Stimulated activated CD8-positive, alpha-beta memory T cell treated with anti-CD3 and anti-CD28 coated beads, Interleukin-15, amount 100 ng/mL, for 1 hour (primary cell): Measurements from ENCODE around the gene CARMIL1.

Source experiments
- DNase-seq: peaks from one replicate; pipeline ENCODE4 v3.0.0-alpha.2; 2020; ENCODE audit warnings: low read depth

Gene CARMIL1

DNA sequence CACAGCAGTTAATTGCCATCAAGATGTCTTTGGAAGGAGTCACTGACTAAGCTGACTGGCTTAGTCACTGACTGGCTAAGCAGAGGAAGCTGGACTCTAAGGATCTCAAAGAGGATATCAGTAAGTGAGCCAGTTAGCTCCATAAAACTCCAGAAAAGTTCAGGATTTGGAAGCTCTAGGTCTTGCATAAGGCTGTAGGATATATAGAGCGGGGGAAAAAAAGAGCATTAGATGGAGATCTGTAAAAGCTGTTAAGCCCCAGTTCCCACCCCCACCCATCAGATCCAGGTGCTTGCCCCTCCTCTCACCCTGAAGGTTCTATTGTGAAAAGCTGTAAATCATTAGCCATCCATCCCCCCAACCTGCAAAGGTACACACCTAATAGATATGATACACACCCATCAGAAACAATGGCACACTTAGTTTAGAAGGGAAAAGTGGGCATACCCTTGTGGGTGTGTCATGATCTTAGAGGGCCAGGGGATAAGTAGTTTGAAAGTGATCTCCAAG lies 32.2 kb downstream of the CARMIL1 start:
- no peak for DNase-seq

DNA sequence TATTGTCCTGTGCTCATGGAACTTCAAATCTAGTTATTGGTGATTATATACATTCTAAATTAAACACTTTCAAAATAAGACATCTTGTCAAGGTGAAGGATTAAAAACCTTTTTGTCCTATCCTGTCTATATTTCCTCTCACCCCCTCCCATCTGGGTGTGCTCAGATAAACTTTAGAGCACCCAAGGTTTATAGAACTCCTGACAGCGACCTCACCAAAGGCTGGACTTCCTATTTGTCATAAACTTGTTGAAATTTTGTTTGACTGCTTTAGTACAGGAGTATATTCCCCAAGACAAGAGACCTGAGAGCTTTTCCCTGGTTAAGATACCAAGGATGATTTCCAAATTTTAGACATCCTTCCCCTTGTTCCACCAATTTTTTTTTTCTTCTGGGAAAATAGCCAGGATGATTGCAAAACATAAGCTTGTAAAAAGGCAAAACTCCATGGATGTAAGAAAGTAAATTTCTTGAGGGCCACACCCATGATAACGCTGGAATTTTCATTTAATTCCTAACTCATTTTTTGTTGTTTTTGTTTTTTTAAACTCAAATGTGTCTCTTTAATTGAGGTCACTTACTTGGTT lies 33.0 kb downstream of the CARMIL1 start:
- DNase-seq: no peak

DNA sequence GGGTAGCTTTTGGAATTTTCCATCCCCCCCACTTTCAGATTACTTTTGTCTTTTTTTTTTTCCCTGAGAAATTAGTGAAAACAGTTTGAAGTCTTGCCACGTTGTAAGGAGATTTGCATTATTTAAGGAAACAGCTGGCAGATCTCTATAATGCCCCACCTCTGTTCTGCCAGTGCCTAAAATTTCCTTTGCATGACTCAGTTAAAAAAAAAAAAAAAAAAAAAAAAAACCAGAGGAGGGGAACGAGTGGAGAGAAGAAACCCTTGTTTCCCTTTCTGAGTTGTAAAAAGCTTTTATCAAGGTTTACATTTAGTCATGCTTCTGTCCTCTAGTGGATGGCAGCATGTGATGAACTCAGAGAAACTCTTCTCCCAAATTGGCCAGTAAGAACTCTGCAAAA lies 33.5 kb downstream of the CARMIL1 start:
- no peak for DNase-seq

DNA sequence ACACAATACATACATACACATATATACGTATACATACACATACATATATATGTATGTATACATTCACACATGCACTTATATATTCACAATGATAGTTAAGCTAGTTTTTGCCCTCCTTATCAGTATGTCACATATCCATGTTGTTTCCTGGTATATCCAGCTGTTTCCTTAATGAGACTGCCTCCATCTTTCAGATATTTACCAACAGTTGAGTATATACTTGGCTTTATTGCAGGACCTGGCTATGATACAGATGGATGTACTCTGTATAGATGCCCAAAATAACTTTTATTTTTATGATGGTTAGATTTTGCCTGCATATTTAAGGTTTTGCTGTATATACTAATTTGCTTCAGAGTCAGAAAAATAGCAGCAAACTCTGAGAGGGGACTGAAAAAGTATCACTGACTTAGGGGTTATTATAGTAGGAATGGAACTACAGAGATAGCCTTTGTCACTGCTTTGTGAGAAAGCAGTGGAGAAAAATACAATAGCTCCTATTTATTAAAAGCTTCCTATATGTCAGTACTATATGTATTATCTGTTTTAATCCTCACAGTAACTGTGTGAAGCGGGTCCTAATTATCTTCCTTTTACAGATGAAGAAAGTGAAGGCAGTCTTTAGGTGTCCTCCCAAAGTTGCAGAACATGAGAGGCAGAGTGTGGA lies 35.5 kb downstream of the CARMIL1 start:
- no peak for DNase-seq

DNA sequence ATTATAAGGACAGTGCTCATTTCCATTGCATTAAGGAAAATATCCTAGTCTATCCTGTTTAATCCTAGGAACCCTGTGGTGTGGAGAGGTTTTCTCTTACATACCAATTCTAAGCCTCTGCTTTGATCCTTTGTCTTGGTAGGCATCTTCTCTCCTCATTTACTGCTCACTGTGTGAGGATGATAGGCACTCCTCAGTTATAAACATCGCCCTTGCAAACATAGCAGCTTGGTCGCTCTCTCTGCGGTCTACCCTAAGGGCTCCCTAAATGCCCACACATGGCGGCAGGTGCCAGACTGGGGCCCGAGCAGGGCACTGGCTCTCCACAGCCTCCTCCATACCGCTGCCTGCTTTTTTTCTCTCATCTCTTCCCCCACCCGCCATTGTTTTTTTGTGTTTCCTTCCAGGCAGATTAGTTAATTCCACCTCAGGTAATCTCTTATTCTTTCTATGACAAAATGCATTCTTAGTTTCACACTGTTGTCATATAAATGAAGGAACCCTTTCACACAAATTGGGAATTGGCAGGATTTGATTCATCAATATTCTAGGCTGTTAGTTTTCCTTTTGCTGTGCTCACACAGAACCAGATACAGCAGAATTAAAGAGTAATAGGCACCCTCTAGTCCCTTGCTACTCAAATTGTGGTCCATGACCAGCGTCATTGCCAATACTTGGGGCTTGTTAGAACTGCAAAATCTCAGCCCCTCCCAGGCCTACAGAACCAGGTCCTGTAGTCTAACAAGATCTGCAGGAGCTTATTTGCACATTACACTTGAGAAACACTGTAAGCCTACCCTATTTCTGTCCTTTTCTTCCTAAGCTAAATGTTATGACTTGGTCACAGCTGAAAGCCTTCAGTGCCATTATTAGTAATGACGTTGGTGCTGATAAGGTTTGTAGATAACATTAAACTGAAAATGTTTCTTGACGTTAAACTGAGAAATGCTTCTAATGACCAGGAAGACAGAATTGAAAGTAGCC lies 36.3 kb downstream of the CARMIL1 start:
- DNase-seq: no peak

DNA sequence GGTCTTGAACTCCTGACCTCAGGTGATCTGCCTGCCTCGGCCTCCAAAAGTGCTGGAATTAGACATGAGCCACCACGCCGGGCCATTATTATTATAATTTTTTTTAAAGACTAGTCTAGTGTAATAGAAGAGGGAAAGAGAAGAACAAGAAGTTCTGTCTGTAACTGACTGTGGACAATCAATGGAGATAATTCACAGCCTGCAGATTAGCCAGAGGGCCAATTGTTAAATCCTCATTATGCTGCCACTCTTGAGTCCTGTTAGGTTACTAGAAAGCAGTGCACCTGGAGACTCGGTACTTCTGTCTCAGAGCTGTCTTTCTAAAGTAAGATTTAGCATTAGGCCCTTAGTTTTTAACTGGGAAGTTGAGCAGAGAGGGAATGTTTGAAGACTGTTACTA lies 37.5 kb downstream of the CARMIL1 start:
- no peak for DNase-seq

DNA sequence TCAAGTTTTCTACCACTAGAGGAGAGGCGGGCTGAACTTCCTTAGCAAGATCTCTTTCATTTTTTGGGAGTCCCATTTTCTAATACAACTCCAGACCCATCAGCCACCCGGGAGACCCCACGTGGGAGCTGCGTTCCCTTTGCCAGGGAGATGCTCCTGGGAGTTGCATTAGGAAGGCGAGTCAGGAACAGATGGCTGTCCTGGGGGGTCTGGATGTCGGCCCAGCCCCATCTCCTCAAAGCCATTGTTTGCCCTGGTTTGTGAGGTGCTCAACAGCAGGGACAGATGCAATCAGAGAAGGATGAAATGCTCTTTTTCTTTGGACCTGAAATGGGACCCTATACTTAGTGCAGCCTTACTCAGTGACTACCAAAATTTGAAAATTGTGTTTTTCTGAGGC lies 39.4 kb downstream of the CARMIL1 start:
- no peak for DNase-seq

DNA sequence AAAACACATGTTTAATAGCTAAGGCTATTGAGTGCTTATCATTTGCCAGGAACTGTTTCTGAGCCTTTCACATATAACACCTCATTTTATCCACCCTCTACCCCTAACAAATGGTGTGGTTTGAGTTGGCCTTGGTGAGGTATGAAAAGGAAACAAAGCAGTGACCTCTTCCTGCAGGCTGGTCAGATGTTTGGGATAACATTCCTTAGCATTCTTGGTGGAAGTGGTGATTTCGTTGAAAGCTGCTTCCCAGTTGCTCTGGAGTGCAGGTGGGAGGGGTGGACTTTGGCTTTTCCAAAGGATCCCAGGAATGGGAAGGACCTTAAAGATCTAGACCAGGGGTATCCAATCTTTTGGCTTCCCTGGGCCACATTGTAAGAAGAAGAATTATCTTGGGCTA lies 41.3 kb downstream of the CARMIL1 start:
- DNase-seq: no peak

DNA sequence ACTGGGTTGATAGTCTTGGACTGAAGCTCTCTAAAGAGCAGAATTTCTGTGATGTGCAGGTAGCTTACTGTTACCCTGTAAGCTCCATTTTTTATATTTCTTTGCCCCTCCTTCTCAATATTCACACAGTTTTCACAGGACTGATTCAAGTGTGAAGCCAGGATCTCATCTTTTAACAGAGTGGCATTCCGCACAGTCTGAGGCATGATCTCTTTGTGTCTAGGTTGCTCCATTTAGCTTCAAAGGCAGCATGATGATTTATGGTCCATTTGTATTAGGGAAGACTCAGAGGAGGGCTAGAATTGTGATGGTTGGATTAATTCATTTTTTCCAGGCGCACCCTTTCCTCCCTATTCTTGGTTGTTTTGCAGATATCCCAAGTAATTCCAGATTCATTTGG lies 43.5 kb downstream of the CARMIL1 start:
- DNase-seq: no peak

DNA sequence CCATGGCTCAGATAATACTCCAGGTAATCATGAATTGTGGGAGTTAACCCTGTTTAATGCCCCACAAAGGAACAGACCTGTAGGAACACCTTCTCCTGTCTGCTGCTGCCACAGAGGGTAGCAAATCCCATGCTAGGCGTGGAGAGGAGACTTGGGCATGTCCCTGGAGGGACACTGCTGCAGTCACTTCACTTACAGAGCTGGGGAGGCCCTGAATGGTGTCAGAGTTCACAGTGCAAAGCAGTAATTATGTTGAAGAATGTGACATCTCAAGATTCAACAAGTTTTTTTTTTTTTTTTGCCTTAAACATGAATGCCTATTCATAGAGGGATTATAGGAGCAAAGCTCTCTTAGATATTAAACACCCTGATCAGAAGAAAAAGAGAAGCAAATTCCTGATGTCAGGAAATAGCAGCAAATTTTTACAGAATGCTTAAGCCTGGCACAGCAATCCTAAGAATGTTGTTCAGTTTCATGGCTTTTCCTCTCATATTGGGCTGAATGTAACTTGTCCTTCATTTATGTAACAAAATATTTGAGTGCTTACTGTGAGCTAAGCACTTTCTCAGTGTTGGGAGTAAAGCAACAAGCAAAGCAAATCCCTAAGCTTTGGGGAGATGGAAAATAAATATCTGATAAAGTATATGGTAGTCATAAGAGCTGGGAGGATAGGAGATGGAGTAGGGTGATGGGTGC lies 45.0 kb downstream of the CARMIL1 start:
- no peak for DNase-seq

DNA sequence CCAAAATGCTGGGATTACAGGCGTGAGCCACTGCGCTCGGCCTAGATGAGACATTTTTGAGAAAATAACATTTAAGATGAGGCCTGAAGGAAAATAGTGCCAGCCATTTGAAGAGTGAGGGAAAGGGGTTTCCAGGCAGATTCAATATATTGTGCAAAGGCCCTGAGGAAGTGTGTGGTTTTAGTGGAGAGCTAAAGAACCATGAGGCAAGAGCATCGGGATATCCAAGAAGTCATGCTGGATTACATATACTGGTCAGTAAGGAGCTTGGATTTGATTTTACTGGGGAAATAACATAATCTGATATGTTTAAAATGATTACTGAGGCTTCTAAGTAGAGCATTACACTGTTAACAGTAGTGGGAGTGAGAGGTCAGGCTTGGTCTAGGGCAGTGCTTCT lies 47.0 kb downstream of the CARMIL1 start:
- DNase-seq: no peak

DNA sequence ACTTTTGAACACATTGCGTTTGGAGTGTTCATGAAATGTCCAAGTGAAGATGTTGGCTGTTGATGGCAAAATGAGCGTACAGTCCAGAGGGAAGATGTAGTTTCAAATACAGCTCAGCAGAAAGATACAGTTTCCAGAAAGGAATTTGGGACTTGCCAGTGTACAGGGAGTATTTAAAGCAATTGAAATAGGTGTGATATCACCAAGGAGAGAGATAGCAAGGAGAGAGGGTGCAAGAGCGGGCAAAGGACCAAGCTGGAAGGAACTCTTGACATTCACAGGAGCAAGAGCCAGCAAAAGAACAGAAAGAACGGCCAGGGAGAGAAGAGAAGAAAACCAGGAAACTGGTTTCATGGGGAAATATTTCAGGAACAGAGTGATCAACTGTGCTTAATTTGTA lies 47.8 kb downstream of the CARMIL1 start:
- DNase-seq: no peak

DNA sequence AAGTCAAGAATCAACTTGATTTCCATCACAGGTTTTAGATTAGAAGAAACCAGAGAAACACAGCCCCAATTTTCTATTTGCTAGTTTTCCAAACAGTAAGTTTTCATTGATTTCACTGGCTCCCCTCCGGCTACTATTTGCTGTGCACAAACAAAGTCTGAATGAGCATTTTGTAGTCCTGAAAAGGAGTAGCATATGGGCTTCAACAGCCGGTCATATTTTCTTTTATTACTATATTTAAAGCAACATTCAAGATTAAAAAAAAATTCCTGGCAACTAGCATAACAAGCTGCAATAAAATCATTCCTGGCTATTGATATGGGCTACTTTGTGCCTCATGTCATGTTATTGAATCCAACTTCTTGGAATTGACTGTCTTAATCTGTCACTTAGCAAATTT lies 48.3 kb downstream of the CARMIL1 start:
- no peak for DNase-seq

DNA sequence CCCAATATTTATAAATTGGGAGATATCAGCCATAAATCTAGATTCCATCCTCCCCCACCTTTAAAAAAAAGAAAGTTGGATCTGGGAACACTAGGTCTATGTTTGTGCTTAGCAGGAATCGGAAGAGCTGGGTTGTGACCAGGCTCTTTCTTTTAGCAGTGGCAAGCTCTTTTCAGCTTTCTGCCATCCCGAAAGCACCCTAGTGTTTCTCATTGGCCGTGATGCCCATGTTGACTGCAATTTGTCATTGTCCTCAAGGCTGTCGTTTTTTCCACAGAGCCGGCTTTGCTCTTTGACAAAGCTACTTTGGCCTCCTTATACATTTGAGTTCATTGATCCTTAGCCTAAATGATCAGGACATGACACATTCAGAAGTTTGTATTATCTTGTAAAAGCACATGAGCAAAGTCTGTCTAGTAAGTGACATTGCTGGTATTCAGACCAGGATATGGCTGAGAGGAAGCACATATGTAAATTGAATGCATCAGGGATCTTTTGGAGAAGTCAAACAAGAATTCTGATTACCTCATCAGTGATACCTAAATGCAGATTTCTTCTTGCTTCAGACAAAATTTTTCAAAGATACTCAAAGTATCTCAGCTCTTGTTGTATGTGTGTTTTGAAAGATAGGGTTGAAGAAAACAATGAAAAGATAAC lies 50.1 kb downstream of the CARMIL1 start:
- DNase-seq: no peak

DNA sequence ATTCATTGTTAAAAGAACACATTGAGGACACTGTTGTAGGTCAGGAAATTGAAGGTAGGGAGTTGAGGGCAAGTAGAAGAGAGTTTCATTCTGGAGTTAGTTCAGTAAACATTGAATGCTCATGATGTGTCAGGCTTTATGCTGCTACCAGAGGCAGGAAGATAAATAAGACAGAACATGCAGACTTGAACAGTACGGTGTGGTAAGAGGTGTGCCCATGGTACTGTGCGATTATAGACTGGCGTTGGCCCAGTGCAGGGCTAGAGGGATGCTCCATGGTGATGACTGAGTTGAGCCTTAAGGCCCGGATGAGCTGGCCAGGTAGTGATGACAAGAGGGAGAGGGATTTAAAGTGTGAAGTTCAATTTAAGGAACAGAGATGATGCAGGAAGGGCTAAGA lies 50.8 kb downstream of the CARMIL1 start:
- DNase-seq: no peak

DNA sequence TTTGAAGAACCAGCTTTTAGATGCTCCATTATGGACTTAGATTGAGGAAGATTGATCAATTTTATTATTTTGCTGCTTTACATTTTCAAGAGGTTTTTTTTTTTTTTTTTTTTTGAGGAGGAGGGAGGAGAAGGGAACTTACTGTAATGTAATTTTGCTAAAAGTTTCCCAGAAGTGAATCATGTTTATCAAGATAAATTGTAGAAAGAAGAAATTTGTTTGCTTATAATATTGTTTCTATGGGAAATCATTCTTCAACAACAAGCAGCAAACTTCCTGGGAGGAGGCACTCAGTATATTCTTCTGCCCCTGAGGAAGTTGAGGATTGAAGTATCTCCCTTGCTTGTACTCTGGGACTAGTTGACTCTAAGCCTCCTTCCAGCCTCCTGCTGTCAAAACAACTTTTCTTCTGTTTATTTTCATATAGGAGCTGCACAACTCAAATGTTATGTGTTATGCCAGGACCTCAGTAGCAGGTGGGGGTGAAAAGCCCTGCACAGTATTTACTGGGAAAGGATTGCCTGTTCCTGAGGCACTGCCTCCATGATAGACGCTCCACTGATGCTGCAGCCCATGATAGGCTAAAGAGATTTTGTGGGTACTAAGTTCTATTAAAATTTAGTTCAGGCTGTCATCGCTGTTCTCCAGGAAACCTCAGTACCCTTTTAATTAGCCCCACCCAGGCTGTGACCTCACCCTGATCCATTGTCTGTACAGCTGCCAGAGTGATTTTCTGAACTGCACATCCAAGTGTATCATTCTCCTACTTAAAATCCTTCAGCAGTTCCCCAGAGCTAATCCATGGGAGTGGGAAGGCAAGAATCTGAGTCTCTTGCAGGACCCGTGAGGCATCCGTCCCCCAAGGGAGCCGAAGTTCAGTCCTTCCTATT lies 51.9 kb downstream of the CARMIL1 start:
- no peak for DNase-seq

DNA sequence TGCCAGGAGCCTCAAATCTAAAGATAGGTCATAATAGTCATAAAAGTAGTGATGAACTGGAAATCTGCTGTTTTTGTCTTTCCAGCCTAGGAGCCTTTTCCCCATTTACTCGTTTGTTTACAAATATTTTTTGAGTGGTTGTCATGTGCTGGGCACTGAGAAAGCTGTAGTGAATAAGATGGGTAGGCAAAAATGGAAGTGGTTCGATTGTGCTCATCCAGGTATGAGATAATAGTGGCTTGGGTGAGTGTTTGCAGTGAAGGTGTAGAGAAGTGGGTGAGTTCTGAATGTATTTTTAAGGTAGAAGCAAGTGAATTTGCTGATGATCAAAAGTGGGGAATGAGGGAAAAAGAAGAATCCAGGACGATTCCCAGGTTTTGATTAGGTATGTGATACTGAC lies 53.0 kb downstream of the CARMIL1 start:
- no peak for DNase-seq

DNA sequence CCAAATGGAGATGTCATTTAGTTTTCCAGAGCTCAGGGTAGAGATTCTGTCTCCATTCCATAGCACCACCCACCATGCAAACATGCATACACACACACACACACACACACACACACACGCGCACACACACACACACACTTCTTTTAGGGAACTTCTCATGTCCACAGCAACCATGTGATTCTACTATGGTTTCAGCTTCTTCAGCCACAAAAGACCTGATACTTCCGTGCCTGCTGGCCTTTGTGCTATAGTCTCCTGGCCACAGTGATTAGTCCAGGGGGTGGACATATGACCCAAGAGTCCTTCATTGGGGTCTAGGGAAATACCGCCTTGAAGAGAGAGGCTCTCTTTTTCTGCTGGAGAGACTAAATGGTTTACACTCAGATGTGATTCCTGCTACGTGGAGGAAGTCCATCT lies 53.5 kb downstream of the CARMIL1 start:
- DNase-seq: no peak

DNA sequence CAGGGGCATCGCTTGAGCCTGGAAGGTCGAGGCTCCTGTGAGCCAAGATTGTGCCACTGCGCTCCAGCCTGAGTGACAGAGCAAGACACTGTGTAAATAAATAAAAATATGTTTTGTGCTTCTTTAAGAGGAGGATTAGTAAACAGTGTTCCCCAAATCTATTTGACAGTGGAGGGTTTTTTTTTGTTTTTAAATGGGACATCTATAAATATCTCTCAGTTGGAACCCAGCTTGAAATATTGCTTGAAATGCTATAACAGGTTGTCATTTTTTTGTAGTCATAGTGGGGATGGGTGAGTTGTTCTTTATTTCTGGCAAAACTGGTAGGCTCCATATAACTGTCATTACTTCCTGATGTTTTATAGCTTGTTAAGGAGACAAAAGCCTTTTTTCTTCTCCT lies 54.3 kb downstream of the CARMIL1 start:
- no peak for DNase-seq

DNA sequence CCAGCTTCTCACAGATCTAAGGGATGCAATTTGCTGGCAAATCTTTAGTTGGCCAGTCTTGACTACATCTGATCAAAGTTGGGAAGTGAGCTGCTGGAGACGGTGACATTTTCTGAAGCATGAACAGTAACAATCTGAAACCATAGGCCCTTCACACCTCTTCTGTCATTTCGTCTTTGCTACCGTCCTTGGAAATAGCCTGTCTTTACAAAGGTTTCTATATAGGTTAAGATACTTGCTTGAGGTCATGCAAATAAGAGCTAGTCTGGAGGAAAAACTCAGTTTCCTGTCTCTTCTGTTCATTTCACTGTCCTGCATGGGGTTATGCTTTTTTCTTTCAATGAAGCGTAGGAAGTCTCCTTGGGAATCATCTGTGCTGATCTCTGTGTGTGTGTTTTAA lies 55.6 kb downstream of the CARMIL1 start:
- DNase-seq: no peak

DNA sequence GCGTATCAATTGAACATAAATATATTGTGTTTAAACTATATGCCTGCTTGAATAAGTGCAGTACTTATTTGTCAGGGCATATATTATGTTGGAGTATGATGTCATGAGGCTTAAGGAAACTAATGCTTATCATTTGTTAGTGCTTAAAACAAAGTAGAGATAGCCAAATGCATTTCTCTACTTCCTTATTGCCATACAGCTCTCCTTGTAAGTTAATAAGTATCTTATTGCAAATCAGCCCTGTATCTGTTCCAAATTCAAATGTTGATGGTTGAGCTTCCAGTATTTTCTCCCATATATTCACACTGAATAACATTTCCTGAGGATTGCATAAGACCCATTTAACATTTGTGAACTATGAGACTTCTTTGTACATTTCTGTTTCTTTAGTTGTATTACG lies 57.8 kb downstream of the CARMIL1 start:
- DNase-seq: no peak
